Measurements from ENCODE around the gene RAB31.

RAB31 gene

DNA sequence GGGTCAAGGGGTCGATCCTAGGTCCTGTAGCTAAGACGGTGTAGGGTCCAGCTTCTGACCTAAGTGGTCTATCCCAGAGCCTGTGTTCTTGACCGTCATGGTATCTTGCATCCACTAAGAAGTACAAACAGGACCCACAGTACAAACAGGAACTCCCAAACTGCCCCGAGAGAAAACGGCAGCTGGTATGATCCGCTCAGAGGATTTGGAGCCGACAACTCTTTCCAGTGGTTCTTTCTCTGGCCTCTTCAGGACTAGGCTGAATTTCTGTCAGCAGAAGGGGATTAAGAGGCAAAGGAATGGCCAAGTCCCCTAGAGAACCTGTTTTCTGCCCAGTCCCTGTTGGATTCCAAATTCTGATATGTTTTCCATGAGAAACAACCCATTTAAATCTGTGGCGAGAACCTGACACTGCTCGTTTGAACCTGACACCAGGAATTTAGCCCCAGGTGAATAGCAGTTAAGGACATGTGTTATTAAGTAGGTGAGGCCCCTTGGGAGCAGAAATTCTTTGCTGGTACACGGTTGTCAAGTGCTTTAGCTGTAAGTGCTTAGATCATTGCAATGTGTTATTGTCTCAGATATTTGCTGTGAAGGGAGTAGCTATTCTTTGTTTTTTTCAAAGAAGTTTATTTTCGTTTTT lies 127.1 kb downstream of the RAB31 start:
- no peak for DNase-seq
- Histone ChIP-seq H3K4me3 (ENCODE audit: low read depth, low read length) (no peak overlapping the region), H3K27me3 (replicated peaks) (no peaks in the 10 kb centered on the region), H3K36me3 (replicated peaks) (peaks cover 18% of the 10 kb centered on the region), H3K27ac (no peak overlapping the region)
- TF ChIP-seq, protein P1, sequence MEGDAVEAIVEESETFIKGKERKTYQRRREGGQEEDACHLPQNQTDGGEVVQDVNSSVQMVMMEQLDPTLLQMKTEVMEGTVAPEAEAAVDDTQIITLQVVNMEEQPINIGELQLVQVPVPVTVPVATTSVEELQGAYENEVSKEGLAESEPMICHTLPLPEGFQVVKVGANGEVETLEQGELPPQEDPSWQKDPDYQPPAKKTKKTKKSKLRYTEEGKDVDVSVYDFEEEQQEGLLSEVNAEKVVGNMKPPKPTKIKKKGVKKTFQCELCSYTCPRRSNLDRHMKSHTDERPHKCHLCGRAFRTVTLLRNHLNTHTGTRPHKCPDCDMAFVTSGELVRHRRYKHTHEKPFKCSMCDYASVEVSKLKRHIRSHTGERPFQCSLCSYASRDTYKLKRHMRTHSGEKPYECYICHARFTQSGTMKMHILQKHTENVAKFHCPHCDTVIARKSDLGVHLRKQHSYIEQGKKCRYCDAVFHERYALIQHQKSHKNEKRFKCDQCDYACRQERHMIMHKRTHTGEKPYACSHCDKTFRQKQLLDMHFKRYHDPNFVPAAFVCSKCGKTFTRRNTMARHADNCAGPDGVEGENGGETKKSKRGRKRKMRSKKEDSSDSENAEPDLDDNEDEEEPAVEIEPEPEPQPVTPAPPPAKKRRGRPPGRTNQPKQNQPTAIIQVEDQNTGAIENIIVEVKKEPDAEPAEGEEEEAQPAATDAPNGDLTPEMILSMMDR (IDR thresholded peaks at IDR 0.05; ENCODE audit: low read depth, low read length, missing control alignments): no peak
- in situ Hi-C loops (cut with HindIII; ENCODE audit: low pct_ligation_motif_present, low sequenced_read_pairs): no loop called here

DNA sequence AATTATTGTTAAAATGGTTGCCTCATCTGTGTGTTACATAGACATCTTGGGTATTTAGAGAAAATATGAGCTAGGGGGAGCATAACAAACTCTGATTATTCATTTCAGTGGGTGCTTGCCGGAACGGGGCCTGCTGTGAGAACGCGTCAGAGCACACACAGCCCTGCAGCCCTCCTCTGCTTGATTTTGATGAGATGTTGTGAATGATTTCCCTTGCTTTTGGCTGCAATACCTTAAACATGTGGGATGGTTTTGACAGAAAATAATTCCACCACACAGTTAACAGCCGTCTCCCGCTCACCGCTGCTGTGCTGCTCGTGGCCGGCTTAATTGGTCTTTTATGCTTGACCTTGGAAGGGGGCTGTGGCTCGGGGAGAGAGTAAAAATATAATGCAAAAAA lies 127.7 kb downstream of the RAB31 start:
- TF ChIP-seq, protein P1 (IDR thresholded peaks at IDR 0.05; ENCODE audit: low read depth, low read length, missing control alignments): no peak
- DNase-seq: no peak

DNA sequence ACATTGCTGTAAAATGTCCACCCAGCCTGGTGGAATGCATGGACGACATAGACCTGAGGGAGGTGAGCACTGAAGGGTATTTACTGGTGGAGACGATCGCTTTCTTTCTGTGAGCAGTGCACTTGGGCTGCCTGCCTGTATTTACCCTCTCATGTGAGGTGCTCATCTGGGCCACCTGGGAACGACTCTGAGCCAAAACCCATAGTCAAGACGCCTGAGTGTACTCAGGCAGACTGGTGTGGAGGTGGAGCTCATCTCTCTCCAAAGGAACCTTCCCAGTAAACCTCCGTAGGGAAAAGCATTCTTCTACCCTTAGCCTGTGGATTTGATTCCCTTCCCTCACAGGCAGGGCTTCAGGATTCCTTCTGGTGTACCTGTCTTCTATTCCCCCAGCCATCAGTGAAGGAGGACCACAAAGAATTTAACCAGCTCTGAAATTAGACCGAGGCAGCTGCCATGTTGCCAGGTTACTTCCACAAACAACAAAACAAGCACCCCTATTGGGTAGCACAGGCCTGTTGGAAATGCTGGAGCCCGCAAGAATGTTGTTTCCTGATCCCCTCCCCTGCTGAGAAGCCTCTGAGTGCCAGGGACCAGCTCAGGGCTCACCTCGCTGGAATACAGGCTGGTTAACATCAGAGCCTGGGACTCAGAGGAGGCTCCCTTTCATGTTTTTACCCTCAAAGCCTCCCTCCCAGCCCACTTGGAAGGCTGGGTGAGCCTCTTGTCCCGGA lies 130.2 kb downstream of the RAB31 start:
- no peaks in the 10 kb centered on the region for H3K27me3 ChIP-seq (replicated peaks)
- TF ChIP-seq, protein P1 (IDR thresholded peaks at IDR 0.05; ENCODE audit: low read depth, low read length, missing control alignments): no peak
- no peak overlapping the region for H3K4me3 ChIP-seq (ENCODE audit: low read depth, low read length)
- peak overlapping the region; percentile 14 for H3K27ac ChIP-seq
- peaks cover 16% of the 10 kb centered on the region for H3K36me3 ChIP-seq (replicated peaks)
- DNase-seq: peak; percentile 79
- in situ Hi-C loops (cut with HindIII; ENCODE audit: low pct_ligation_motif_present, low sequenced_read_pairs): no loop called here

More for the DNA sequence above, 127.7 kb downstream of the RAB31 start:
- in situ Hi-C loops (cut with HindIII; ENCODE audit: low pct_ligation_motif_present, low sequenced_read_pairs): no loop called here
- Histone ChIP-seq H3K4me3 (ENCODE audit: low read depth, low read length) (no peak overlapping the region), H3K27ac (no peak overlapping the region), H3K36me3 (replicated peaks) (peaks cover 20% of the 10 kb centered on the region), H3K27me3 (replicated peaks) (no peaks in the 10 kb centered on the region)

DNA sequence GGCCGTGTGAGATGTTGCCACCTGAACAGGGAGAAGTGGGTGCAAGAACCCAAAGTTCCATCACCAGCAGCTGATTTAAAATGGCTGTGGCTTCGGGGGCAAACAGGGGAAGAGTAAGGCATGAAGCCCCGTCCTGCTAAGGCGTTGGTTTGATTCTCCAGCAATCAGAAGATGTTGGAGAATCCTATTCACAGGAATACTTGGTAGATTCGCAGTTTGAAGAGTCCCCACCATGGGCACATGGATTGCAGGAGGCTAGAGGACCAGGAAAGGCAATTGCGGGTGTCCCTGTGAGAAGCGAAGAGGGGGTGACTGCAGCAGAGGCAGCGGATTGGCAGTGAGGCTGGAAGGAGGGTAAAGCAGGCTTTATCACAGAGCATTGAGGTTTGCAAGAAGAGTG lies 131.1 kb downstream of the RAB31 start:
- H3K27me3 ChIP-seq (replicated peaks): no peaks in the 10 kb centered on the region
- TF ChIP-seq, protein P1 (IDR thresholded peaks at IDR 0.05; ENCODE audit: low read depth, low read length, missing control alignments): no peak
- DNase-seq: no peak
- H3K27ac ChIP-seq: no peak overlapping the region
- in situ Hi-C loops (cut with HindIII; ENCODE audit: low pct_ligation_motif_present, low sequenced_read_pairs): no loop called here
- peaks cover 16% of the 10 kb centered on the region for H3K36me3 ChIP-seq (replicated peaks)
- H3K4me3 ChIP-seq (ENCODE audit: low read depth, low read length): no peak overlapping the region

DNA sequence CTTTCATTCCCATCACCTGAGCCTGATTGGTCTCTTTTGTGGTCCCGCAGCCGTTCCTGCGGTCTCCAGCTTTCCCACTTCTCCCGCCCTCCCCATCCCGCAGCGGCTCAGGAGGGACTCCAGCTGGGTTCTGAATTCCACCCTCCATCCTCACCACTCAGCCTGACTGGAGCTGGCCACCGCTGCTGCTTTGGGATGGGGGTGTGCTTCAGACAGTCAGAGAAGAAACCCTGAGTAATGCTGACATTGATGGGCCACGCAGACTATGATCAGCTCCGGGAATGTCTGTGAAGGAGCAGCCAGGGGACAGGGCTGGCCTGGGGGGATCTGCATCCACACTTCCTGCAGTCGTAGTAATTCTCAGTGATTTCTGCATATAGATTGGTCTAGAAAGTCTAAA lies 131.8 kb downstream of the RAB31 start:
- TF ChIP-seq, protein P1 (IDR thresholded peaks at IDR 0.05; ENCODE audit: low read depth, low read length, missing control alignments): no peak
- no peak for DNase-seq
- Histone ChIP-seq H3K27me3 (replicated peaks) (no peaks in the 10 kb centered on the region), H3K4me3 (ENCODE audit: low read depth, low read length) (no peak overlapping the region), H3K36me3 (replicated peaks) (peaks cover 19% of the 10 kb centered on the region), H3K27ac (no peak overlapping the region)
- in situ Hi-C loops (cut with HindIII; ENCODE audit: low pct_ligation_motif_present, low sequenced_read_pairs): no loop called here
